Amniotic epithelial cell (primary cell): ENCODE data around the gene THSD4.
A peak's percentile ranks its signal among the peaks of the same experiment; 100 is the strongest.

Experiments used
- DNase-seq: peaks from one replicate; pipeline ENCODE4 v3.0.0-alpha.2; 2010; ENCODE audit warnings: low read depth

THSD4 gene

DNA sequence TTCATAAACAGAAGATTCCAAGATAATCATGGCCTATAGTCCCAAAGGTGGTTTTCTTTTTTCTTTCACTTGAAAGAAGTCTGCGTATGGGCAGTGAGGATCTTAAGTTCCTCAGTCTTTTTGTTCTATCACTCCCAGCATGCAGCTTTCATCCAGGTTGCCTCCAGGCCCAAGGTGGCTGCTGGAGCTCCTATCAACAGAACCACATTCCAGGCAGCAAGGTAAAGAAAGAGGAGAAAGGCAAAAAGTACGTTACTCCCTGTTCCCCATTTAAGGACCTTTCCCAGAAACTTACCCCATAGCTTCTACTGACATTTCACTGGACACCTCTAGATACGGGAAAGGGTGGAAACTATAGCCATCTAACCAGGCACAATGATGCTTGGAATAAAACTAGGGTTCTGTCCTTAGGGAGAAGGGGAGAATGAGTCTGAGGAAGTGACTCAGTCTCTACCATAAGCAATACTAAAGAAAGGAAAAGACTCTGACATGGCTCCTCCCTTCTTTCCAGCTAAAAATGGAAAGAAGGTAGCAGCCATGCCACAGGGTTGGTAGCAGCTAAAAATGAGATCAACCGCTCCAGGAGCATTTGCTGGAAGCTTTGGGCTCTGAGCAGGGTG lies 381.2 kb downstream of the THSD4 start:
- DNase-seq = no peak

GRCh38 chr15:71501344-71502076 lies 386.2 kb downstream of the THSD4 start:
- peak; percentile 23 for DNase-seq

GRCh38 chr15:71502077-71502432 lies 386.8 kb downstream of the THSD4 start:
- DNase-seq = no peak

- no peak for DNase-seq
Measured at GRCh38 chr15:71505962-71506361, 390.7 kb downstream of the THSD4 start.

- no peak for DNase-seq
Measured at GRCh38 chr15:71506946-71507345, 391.7 kb downstream of the THSD4 start.

GRCh38 chr15:71508081-71508682 lies 392.9 kb downstream of the THSD4 start:
- DNase-seq = no peak

DNA sequence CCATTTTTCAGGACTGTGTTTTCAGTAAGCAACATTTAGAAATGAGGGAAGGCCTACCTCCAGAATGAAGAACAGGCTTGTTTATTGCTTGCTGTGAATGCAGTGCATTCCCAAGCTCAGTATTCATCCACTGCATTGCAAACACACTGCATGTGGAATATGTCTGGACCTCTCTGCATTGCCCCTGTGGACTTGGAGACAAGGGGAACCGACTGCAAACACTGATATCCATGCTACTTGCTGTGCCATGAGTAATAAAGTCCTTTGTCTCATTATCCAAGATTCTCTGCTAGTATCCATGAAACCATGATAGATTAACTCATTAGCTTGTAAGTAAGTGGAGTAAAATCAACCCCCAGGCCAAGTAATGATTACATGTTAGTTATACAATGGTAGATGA lies 393.9 kb downstream of the THSD4 start:
- no peak for DNase-seq

GRCh38 chr15:71510763-71511162 lies 395.5 kb downstream of the THSD4 start:
- DNase-seq = no peak

DNA sequence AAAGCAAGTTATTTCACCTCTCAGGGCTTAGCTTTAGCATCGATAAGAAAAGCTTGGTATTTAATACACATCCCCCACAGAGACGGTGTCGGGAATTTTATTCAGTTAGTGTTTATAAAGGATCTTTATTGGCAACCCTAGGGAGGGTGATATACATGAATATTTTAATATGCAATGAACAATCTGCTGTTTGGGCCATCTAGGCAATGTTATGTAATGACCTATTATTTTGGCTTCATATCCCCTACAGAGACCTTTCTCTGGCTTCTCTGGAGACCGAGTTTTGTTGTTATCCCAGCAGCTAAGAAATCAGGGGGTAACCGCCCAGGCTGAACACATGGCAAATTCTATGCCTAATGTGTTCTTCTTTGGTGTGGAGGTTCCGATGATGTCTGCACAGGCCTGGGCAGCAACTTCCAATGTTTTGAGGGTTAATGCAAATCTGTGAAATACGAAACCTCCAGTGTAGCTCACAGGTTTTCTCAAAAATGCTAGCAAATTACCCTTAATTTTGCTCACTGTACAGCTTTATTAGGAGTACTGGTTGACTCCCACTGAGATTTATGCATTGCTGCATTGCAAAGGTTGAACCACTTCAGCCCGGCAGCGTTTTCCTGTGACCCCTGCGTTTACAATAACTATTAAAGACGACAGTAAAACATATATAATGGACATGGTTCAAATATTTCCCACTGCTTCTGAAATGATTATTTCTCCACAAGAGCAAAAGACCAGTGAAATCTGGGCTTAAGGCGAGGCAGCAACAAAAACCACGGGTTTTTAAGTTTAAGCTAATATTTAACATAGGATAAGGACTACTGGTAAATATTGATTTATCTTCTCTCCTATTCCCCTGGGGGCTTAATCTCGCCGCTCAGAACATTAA lies 396.8 kb downstream of the THSD4 start:
- DNase-seq = no peak

DNA sequence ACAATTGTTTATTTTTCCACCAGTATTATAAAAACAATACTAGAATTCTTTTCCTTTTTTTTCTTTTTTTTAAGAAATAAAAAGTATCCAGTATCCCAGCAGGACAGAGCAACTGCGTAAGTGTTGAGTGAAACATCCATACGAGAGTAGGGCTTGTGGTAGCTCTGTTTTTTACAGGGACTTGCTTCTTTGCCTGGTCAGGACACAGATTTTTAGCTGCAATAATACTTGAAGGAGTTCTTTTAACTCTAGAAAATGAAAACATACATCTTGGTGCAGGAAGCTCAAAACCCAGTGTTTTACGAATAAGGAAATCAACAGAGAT lies 397.4 kb downstream of the THSD4 start:
- DNase-seq = no peak

GRCh38 chr15:71515375-71516186 lies 400.3 kb downstream of the THSD4 start:
- no peak for DNase-seq

GRCh38 chr15:71517751-71518150 lies 402.5 kb downstream of the THSD4 start:
- no peak for DNase-seq

GRCh38 chr15:71518661-71519060 lies 403.4 kb downstream of the THSD4 start:
- no peak for DNase-seq

GRCh38 chr15:71526060-71526820 lies 411.0 kb downstream of the THSD4 start:
- peak; percentile 65 for DNase-seq

DNA sequence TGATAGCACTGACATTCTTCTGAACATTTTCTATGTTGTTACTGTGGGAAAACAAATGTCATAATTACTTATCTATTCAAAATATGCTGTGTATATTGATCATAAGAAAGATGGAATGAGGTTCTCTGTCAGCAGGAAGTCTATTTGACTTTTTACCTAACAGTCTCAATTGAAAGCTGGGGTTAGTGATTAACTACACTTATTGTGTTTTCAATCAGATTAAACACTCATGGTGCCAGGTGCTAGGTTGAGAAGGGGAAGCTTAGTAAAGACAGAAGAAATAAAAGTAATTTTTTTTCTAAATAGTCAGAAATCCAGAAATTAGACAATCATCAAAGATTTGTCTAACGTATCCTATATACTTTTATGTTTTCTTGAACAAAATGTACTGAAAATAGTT lies 414.1 kb downstream of the THSD4 start:
- DNase-seq = no peak

GRCh38 chr15:71530116-71530515 lies 414.8 kb downstream of the THSD4 start:
- no peak for DNase-seq

GRCh38 chr15:71532994-71533393 lies 417.7 kb downstream of the THSD4 start:
- DNase-seq = peak; percentile 61

DNA sequence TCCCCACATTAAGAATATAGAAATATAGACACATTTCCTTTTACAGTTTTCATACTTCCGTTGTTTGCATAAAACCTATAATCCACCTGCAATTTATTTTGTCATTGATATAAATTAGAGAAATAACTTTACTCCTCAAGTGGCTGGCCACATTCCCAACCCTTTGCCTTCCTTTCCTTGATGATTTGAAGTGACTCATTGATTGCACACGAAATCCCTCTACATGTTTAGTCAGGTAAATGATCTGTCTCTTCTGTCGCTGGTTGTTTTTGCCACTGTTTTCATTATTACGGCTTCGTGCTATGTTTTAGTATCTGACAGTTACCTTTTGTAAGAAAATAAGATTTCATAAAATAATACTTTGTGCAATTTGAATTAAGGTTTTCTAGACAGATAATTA lies 422.9 kb downstream of the THSD4 start:
- DNase-seq = no peak

DNA sequence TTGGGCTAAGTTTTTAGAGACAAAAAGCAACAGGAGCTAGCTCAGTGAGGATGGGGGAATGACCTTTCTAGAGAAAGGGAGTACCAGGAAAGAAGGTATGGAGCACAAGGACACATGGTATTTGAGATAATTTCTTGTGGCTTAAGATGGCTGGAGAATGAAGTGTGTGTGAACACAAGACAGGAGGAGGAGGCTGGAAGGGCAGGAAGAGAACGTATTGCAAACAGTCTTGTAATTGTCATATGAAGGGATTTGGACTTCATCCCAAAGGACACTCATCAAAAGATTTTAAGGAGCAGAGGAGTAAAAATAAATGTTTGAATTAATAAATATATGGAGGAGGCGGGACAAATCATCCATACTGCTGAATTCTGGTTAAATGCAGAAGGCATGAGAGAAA lies 426.5 kb downstream of the THSD4 start:
- no peak for DNase-seq

GRCh38 chr15:71542836-71543235 lies 427.6 kb downstream of the THSD4 start:
- DNase-seq = no peak

DNA sequence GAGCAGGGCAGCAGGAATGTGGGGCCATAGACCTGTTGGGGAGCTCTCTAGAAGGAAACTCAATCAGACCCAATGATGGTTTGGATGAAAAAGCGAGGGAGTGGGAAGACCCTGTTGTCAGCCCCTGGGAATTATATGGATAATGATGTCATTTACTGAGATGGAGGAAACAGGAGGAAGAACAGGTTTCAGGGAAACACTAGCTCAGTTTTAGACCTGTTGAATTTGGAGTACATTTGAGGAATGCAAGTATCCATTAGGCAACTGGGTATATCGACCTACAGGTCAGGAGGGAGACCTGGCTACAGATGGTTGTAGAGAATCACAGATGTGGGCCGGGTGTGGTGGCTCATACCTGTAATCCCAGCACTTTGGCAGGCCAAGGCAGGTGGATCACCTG lies 428.1 kb downstream of the THSD4 start:
- no peak for DNase-seq
